GM20000 (cell line): ENCODE results near the gene KRTAP4-3.

Source experiments
- DNase-seq: peaks from one replicate; pipeline ENCODE4 v3.0.0; 2012; ENCODE audit warnings: low spot score
- TF ChIP-seq, protein P1 (sequence below): IDR thresholded peaks from 2 replicates; pipeline ENCODE4 v1.5.1; 2012; ENCODE audit warnings: mild to moderate bottlenecking, control low read depth; ENCODE audit errors: extremely low read depth, missing control alignments

Gene KRTAP4-3

DNA sequence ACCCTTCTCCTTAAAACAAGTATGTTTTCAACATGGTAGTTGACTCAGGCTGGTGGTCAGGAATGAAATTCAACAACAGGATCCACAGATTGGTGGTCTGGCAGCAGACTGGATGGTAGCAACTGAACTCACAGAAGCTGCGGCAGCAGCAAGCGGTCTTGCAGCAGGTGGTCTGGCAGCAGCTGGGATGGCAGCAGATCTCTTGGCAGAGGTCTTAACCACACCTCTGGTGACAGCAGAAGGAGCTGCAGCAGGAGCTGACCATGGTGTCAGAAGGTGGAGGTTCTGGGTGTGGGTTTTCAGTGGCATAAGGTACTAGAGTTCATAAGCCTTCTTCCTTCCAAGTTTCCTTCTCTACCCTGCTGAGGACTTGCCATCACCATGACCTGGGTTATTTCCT is 18.9 kb upstream of the KRTAP4-3 start:
- TF ChIP-seq, protein P1, sequence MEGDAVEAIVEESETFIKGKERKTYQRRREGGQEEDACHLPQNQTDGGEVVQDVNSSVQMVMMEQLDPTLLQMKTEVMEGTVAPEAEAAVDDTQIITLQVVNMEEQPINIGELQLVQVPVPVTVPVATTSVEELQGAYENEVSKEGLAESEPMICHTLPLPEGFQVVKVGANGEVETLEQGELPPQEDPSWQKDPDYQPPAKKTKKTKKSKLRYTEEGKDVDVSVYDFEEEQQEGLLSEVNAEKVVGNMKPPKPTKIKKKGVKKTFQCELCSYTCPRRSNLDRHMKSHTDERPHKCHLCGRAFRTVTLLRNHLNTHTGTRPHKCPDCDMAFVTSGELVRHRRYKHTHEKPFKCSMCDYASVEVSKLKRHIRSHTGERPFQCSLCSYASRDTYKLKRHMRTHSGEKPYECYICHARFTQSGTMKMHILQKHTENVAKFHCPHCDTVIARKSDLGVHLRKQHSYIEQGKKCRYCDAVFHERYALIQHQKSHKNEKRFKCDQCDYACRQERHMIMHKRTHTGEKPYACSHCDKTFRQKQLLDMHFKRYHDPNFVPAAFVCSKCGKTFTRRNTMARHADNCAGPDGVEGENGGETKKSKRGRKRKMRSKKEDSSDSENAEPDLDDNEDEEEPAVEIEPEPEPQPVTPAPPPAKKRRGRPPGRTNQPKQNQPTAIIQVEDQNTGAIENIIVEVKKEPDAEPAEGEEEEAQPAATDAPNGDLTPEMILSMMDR, result no peak
- no peak for DNase-seq

DNA sequence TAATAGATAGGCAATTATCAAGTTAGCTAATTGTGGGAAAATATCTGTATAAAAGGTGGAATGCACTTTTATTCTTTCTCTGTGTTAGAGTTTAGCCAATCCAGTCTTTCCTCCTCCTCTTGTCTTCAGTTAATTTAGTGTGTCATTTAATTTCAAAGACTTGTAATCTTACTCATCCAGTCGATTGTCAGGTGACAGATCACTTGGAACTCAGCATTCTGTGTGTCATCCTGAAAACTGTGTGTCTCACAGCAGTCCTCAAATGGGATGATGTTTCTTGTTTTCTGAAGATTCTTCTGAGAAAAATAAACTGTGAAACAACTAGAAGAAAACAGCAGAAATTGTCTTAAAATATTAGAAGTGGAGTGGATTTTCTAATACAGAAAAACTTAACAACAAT is 17.0 kb upstream of the KRTAP4-3 start:
- TF ChIP-seq, protein P1, result no peak
- no peak for DNase-seq

DNA sequence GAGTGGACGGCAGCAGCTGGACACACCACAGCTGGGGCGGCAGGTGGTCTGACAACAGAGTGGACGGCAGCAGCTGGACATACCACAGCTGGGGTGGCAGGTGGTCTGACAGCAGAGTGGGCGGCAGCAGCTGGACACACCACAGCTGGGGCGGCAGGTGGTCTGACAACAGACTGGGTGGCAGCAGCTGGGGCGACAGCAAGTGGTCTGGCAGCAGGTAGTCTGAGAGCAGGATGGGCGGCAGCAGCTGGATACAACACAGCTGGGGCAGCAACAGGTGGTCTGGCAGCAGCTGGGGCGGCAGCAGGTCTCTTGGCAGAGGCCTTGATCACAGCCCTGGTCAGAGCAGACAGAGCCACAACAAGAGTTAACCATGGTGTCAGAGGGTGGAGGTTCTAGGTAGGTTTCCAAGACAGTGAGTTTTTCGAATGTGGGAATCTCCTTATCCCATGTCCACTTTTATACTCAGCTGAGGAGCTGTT is 16.5 kb upstream of the KRTAP4-3 start, which contains the start of gene KRTAP4-1:
Gene KRTAP4-1 (minus strand): TSS at position 432 of the 482 bp plus-strand sequence. CDS start 57 bp downstream, at position 375.
- TF ChIP-seq, protein P1, result no peak
- no peak for DNase-seq

DNA sequence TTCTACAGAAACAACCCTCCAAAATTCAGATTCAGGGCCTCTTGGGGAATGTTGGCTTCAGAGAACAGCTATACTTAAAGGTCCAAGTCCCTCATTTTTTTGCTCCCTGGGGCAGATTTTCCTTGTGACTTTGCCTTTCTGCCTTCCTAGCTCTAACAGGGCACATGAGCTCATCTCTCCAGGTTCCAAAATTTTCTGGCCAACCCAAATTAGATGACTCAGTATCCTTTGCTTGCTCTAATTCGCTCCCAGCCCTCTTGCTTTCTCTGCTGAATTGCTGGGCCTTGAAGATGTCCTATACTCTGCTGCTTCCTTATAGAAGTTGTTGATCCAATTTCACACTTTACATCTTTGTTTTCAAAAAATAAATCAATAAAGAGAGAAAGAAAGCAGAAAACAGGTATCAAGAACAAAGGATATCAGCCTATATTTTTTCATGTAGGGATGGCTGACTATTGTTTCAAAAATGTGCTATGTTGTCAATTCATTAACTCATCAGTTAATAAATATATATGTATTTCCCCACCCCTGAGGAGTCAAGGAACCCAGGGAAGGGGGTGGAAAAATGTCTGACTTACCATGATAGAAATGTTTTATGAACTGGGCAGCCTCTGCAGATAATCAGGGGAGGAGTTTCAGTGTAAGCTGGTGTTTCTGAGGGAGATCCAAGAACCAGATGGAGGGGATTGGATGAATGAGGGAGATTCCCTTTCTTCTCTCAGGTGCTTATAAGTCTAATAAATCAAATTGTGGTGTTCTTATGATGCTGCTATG is 11.0 kb upstream of the KRTAP4-3 start:
- DNase-seq, result no peak
- TF ChIP-seq, protein P1, result no peak

DNA sequence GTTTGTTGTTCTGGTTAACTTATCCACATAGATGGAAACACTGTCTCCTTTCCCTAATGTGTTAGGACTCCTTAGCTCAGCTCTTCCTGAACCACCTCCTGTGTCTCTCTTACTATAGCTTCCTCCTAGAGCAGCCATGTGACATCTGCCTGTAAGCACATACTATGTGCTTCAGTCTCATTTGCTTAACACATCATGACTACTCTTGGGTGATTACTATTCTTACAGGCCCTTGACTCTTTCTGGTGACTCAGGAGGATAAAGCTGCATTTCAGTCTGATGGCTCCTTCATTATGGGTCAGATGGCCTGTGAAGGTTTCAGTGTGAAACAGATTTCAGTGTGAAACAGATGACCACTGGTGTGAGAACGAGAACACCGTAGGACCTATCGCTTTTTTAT is 10.3 kb upstream of the KRTAP4-3 start:
- DNase-seq, result no peak
- TF ChIP-seq, protein P1, result no peak

DNA sequence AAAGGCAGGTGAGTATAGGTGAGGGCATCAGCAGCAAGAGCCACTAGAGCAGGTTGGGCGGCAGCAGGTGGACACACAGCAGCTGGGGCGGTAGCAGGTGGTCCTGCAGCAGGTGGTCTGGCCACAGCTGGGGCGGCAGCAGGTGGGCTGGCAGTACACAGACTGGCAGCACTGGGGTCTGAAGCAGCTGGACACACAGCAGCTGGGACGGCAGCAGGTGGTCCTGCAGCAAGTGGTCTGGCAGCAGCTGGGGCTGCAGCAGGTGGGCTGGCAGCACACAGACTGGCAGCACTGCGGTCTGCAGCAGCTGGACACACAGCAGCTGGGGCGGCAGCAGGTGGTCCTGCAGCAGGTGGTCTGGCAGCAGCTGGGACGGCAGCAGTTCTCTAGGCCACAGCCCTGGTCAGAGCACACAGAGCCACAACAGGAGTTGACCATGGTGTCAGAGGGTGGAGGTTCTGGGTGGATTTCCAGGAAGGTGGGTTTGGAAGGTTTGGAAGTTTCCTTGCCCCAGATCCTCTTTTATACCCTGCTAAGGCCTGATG is 9.8 kb upstream of the KRTAP4-3 start, which contains the start of gene KRTAP4-2:
Gene KRTAP4-2 (minus strand): TSS at position 495 of the 545 bp plus-strand sequence. CDS start 57 bp downstream, at position 438.
- TF ChIP-seq, protein P1, result no peak
- no peak for DNase-seq

DNA sequence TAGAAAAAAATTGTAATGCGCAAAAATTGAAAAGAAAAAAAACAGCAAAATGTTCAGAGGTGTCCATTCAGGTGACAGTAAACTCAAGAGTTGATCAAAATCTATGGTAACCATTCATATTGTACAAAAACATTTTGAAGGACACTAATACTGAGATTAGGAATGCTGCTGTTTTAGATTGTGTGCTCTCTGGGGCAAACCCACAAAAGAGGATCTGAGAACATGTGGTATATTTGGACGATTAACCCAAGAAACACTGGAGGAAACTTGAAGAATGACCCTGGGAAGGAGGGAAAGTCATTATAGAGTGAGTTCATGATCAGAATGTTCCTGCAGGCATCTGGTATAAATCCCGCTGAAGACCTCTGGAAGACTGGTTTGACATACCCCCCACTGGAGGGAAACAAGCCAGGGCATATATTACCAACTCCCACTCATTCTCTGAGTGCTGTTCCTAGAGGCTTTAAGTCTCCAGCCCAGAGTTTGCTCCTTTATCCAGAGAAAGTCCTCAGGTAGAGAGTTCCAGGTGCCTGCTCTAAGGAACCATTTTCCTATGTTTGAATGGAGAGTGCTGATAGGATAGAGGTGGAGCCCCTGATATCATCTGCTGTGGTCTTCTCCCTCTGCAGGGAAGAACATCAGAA is 8.8 kb upstream of the KRTAP4-3 start:
- DNase-seq, result no peak
- TF ChIP-seq, protein P1, result no peak
